ENCODE measurements around the gene FLT3LG.

The FLT3LG gene

DNA sequence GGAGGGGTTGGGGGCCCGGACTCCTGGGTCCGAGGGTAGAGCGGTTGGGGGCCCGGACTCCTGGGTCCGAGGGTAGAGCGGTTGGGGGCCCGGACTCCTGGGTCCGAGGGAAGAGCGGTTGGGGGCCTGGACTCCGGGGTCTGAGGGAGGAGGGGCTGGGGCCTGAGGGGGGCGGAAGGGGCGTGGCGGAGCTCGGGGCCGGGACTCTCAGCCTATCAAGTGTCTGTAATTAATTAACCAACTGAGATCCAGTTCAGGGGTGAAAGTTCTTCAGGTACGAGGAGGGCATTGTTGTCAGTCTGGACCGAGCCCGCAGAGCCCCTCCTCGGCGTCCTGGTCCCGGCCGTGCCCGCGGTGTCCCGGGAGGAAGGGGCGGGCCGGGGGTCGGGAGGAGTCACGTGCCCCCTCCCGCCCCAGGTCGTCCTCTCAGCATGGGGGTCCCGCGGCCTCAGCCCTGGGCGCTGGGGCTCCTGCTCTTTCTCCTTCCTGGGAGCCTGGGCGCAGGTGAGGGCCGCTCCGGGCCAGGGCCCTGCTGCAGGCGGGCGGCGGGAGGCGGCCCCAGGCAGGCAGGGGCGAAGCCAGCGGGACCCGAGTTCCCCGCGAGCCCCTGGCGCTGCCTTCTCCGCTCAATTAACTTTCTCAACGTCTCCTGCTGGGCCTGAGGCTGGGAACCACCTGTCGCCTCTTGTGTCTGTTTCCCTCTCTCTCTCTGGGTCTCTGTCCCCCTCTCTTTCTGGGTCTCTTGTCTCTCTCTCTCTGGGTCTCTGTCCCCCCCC is 39.1 kb downstream of the FLT3LG start:
- DNase-seq (ENCODE audit: low read depth in 2 of 2): no peak

- no peak for DNase-seq (ENCODE audit: low read depth in 2 of 2)
Observed at GRCh38 chr19:49513746-49514118, 39.7 kb downstream of the FLT3LG start.

DNA sequence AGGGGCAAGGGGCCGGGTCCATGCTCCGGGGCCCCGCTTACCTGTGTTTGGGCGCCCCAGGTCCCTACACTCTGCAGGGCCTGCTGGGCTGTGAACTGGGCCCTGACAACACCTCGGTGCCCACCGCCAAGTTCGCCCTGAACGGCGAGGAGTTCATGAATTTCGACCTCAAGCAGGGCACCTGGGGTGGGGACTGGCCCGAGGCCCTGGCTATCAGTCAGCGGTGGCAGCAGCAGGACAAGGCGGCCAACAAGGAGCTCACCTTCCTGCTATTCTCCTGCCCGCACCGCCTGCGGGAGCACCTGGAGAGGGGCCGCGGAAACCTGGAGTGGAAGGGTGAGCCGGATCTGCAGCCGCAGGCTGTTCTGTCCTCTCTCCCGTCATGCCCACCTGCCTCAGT is 40.1 kb downstream of the FLT3LG start:
- no peak for DNase-seq (ENCODE audit: low read depth in 2 of 2)

DNA sequence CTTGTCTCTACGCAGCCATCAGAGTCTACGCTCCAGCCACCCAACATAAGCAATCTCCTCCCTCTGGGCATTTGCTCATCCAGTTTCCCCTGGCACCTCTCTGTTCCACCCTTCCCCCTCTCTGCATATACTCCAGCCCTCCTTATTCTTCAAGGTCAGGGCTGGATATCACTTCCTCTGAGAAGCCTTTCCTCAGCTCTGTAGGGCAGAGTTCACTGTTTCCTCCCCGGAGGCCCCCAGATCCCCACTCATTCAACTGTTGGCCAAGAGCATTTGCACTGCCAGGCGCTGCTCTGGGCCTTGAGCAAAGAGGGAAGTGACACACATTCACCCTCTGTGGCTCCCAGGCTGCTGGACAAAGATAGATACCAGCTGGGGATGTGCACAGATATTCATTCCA is 41.8 kb downstream of the FLT3LG start:
- DNase-seq (ENCODE audit: low read depth in 2 of 2): no peak

- DNase-seq (ENCODE audit: low read depth in 2 of 2): no peak
Observed at GRCh38 chr19:49518033-49518432, 44.0 kb downstream of the FLT3LG start.

GRCh38 chr19:49520705-49521319 is 46.8 kb downstream of the FLT3LG start:
- no peak for DNase-seq (ENCODE audit: low read depth in 2 of 2)

GRCh38 chr19:49524812-49525455 is 50.9 kb downstream of the FLT3LG start:
- DNase-seq (ENCODE audit: low read depth in 2 of 2): no peak

- no peak for DNase-seq (ENCODE audit: low read depth in 2 of 2)
Observed at GRCh38 chr19:49528211-49528771, 54.3 kb downstream of the FLT3LG start.

DNA sequence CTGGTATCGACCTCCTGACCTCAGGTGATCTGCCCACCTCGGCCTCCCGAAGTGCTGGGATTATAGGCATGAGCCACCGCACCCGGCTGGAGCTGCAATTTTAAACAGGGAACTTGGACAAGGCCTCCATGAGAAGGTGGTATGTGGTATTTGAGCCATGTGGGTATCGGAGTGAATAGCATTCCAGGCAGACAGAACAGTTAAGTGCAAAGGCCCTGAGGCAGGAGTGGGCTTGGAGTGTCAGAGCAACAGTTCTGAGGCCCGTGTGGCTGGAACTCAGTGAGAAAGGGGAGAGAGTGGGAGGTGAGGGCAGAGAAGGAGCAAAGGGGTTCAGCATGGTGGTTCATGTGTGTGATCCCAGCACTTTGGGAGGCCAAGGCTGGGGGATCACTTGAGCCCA is 56.7 kb downstream of the FLT3LG start:
- DNase-seq (ENCODE audit: low read depth in 2 of 2): no peak

DNA sequence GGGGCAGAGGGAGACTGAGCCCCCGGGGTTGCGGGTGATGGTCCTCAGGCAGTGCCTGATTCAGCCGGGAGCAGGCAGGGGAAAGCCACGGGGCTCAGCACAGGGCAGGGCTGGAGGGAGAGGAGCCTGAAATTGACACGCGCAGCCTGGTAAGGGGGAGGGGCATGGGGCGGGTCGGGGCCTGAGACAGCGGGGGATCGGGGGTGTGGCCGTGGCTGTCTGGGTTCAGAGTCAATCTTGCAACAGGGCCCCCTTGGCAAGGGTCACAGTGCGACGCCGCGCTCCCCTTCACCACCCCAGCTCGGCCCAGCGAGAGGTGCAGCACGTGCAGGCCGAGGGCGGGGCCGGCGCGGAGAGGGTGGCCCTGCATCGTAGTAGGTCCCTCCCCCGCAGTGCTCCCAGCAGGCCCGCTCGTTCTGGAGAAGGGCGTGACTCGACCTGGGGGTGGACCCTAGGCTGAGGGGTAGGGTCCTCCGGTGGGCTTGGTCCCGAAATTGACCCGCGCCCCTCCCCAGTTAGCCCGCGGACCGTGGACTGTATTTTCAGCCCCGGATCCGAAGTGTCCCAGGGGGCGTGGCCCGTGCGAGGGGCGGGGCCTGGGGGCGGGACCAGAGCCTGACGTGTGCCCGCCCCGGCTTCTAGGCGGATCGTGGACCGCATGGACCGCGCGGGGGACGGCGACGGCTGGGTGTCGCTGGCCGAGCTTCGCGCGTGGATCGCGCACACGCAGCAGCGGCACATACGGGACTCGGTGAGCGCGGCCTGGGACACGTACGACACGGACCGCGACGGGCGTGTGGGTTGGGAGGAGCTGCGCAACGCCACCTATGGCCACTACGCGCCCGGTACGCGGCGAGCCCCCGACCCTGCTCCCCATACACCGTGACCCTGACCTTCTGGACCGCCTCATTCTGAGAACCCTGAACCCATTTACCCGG is 59.8 kb downstream of the FLT3LG start:
- peak; percentile 57 to 83 for DNase-seq (ENCODE audit: low read depth in 2 of 2)

DNA sequence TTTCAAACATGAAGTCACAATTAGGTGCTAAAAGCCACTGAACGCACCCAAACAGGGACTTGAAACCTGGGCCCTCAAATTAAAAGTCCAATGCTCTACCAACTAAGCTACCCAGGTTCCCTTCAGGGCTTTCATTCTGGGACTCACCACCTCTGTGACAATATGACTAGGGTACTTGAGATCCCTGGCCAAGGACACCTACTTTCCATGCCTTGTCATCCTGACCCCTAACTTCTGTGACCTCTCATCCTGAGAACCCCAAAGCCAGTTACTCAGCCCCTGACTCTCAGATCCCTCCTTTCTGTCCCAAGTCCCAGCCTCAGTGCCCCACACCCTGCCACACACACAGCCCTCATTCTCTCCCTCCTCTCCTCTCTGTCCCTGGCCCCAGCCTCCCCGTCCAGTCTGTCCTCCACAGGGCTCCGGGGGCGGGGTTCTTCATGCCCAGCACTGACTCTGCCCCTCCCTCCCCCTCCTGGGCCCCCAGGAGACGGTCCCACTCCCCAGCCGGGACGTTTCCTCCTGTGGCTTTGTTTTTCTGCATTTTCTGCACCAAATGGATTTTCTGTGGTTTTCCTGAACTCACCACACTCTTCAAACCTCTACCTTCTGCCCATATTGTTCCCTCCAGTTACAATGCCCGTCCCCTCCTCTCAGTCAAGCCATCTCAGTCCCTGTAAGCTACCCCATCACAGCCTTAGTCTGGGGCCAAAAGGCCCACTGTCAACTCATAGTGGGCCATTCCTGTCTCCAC is 60.8 kb downstream of the FLT3LG start:
- DNase-seq (ENCODE audit: low read depth in 2 of 2): no peak

Data from stimulated activated CD4-positive, alpha-beta T cell treated with anti-CD3 and anti-CD28 coated beads, Interleukin-1b, Interleukin-23, amount 100 ng/mL, for 1 hour (primary cell).